Neuronal stem cell (in vitro differentiated cells): ENCODE measurements around the gene SEC61A2.

Experiments used
- DNase-seq: peaks from one replicate; pipeline ENCODE4 v3.0.0-alpha.2; 2013; ENCODE audit warnings: low spot score
- H2AFZ ChIP-seq: one replicate; pipeline ENCODE4 v1.6.1; 2013; ENCODE audit warnings: mild to moderate bottlenecking, low read length, inconsistent platforms
- H2AK5ac ChIP-seq: 2 replicates; pipeline ENCODE4 v1.6.1; 2013; ENCODE audit warnings: low read depth, mild to moderate bottlenecking, inconsistent platforms, low read length, moderate library complexity, mixed read lengths
- H2BK120ac ChIP-seq: 2 replicates; pipeline ENCODE4 v1.6.1; 2013; ENCODE audit warnings: low read depth, mild to moderate bottlenecking, inconsistent platforms, low read length, moderate library complexity, mixed read lengths
- H2BK12ac ChIP-seq: one replicate; pipeline ENCODE4 v1.6.1; 2013; ENCODE audit warnings: low read length, inconsistent platforms
- H2BK15ac ChIP-seq: 2 replicates; pipeline ENCODE4 v1.6.1; 2013; ENCODE audit warnings: mild to moderate bottlenecking, low read length, inconsistent platforms, mixed read lengths
- H2BK5ac ChIP-seq: one replicate; pipeline ENCODE4 v1.6.1; 2013; ENCODE audit warnings: inconsistent platforms, mild to moderate bottlenecking, low read length, moderate library complexity
- H3K14ac ChIP-seq: one replicate; pipeline ENCODE4 v1.6.1; 2013; ENCODE audit warnings: low read length, inconsistent platforms
- H3K18ac ChIP-seq: 2 replicates; pipeline ENCODE4 v1.6.1; 2013; ENCODE audit warnings: low read length, inconsistent platforms
- H3K23ac ChIP-seq: 2 replicates; pipeline ENCODE4 v1.6.1; 2013; ENCODE audit warnings: low read depth, mild to moderate bottlenecking, mixed read lengths, low read length, inconsistent platforms; ENCODE audit not compliant: poor library complexity
- H3K27ac ChIP-seq: replicated peaks from 3 replicates; pipeline ENCODE4 v1.5.1; 2013; ENCODE audit warnings: low read length, inconsistent platforms
- H3K27me3 ChIP-seq, 3 experiments: 2 replicates each; pipeline ENCODE4 v1.6.1; 2013; ENCODE audit warnings: low read length in 3 of 3, mild to moderate bottlenecking in 2 of 3, inconsistent platforms in 1 of 3, low read depth in 1 of 3, mixed read lengths in 1 of 3, moderate library complexity in 1 of 3; ENCODE audit not compliant: control insufficient read depth in 3 of 3, insufficient read depth in 3 of 3
- H3K36me3 ChIP-seq, 2 donors: replicated peaks in 1 of 2; 2 replicates each; pipeline ENCODE4 v1.6.1; 2013; ENCODE audit warnings: low read length in 2 of 2; ENCODE audit not compliant: control insufficient read depth in 2 of 2, insufficient read depth in 2 of 2
- H3K4ac ChIP-seq: 2 replicates; pipeline ENCODE4 v1.6.1; 2013; ENCODE audit warnings: inconsistent platforms, mild to moderate bottlenecking, low read length, moderate library complexity
- H3K4me1 ChIP-seq, 2 donors: 1 replicate in 1 of 2; 2 replicates in 1 of 2; pipeline ENCODE4 v1.6.1; 2013; ENCODE audit warnings: low read length in 2 of 2, low read depth in 1 of 2; ENCODE audit not compliant: control insufficient read depth in 2 of 2, insufficient read depth in 1 of 2
- H3K4me2 ChIP-seq: one replicate; pipeline ENCODE4 v1.6.1; 2013; ENCODE audit warnings: mild to moderate bottlenecking, low read length, inconsistent platforms; ENCODE audit not compliant: insufficient read depth, poor library complexity, severe bottlenecking
- H3K4me3 ChIP-seq, 2 donors: 2 replicates each; pipeline ENCODE4 v1.5.1; 2013; ENCODE audit warnings: low read length in 2 of 2, mild to moderate bottlenecking in 2 of 2, inconsistent platforms in 1 of 2, moderate library complexity in 1 of 2
- H3K79me1 ChIP-seq: one replicate; pipeline ENCODE4 v1.6.1; 2013; ENCODE audit warnings: low read depth, mild to moderate bottlenecking, inconsistent platforms, low read length, moderate library complexity
- H3K9ac ChIP-seq: one replicate; pipeline ENCODE4 v1.6.1; 2013; ENCODE audit warnings: mild to moderate bottlenecking, low read depth, low read length, inconsistent platforms; ENCODE audit not compliant: poor library complexity
- H3K9me3 ChIP-seq, 2 donors: replicated peaks in 1 of 2; 2 replicates each; pipeline versions ENCODE3 to v1.6.1; 2013; ENCODE audit warnings: low read length in 2 of 2, mild to moderate bottlenecking in 2 of 2, inconsistent platforms in 1 of 2, low read depth in 1 of 2, mixed read lengths in 1 of 2, moderate library complexity in 1 of 2; ENCODE audit not compliant: control insufficient read depth in 2 of 2, insufficient read depth in 1 of 2
- H4K8ac ChIP-seq: one replicate; pipeline ENCODE4 v1.6.1; 2013; ENCODE audit warnings: low read depth, mild to moderate bottlenecking, inconsistent platforms, low read length, moderate library complexity
- H4K91ac ChIP-seq: one replicate; pipeline ENCODE4 v1.6.1; 2013; ENCODE audit warnings: low read length, low read depth, mild to moderate bottlenecking, inconsistent platforms; ENCODE audit not compliant: poor library complexity
- WGBS, 2 donors: extraction: QIAGEN DNeasy Blood & Tissue Kit; methylation state at CpG; one replicate each; pipeline ENCODE4 v1.1.7; 2013; ENCODE audit warnings: missing lambda C conversion rate in 2 of 2, mixed read lengths in 1 of 2; ENCODE audit not compliant: insufficient read length in 2 of 2, insufficient replicate concordance in 1 of 2; ENCODE audit errors: extremely low coverage in 2 of 2; 5-methylcytosine and 5-hydroxymethylcytosine counted together

SEC61A2 gene

GRCh38 chr10:12207114-12207513 is 77.6 kb downstream of the SEC61A2 start:
- Histone ChIP-seq H3K18ac (no peak overlapping the region), H3K27ac (no peak overlapping the region), H3K14ac (no peak overlapping the region), H4K8ac (no peak overlapping the region), H2BK15ac (no peak overlapping the region), H3K4me3 (no peak overlapping the region), H3K27me3 (no peaks in the 10 kb centered on the region), H2BK12ac (no peak overlapping the region), H3K36me3 (peaks cover 30 to 96% of the 10 kb centered on the region in 2 donors), H4K91ac (no peak overlapping the region), H3K79me1 (peaks cover 8% of the 10 kb centered on the region), H3K23ac (no peak overlapping the region), H3K9ac (no peak overlapping the region), H2AK5ac (no peak overlapping the region), H3K4me2 (no peak overlapping the region), H3K4me1 (no peaks in the 10 kb centered on the region), H2AFZ (no peak overlapping the region), H2BK5ac (no peak overlapping the region), H3K9me3 (peaks cover 4 to 7% of the 10 kb centered on the region in 2 donors), H2BK120ac (no peak overlapping the region), H3K4ac (no peak overlapping the region)
- WGBS, 2 donors = no CpG with 5 or more reads among the region's 3 CpGs
- DNase-seq = no peak

DNA sequence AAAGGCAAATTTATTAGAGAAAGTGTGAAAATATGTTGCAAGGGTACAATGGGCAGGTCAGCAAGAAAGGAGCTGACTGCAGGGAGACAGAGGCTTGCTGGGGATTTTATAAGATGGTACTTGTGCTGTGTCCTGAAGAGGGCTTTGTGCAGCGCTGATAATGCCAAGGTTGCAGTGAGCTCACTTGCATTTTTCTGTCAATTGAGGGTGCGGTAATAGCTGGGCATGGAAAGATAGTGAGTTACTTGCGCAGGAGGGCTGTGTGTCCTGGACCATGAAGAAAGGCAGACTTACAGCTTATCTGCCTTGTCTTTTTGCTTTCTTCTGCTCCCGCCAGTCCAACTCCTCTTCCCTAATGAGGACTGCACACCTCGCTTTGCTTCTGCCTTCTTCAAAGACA is 79.0 kb downstream of the SEC61A2 start:
- Histone ChIP-seq H2AK5ac (no peak overlapping the region), H2BK5ac (no peak overlapping the region), H3K9ac (no peak overlapping the region), H3K18ac (no peak overlapping the region), H3K79me1 (peaks cover 4% of the 10 kb centered on the region), H3K27ac (no peak overlapping the region), H4K91ac (no peak overlapping the region), H3K4me3 (no peak overlapping the region), H4K8ac (no peak overlapping the region), H3K14ac (no peak overlapping the region), H3K27me3 (no peaks in the 10 kb centered on the region), H3K4me2 (no peak overlapping the region), H2AFZ (no peak overlapping the region), H3K4ac (no peak overlapping the region), H3K23ac (no peak overlapping the region), H2BK12ac (no peak overlapping the region), H2BK15ac (no peak overlapping the region), H2BK120ac (no peak overlapping the region), H3K9me3 (peaks cover 7 to 8% of the 10 kb centered on the region in 2 donors), H3K36me3 (peaks cover 33 to 96% of the 10 kb centered on the region in 2 donors), H3K4me1 (no peaks in the 10 kb centered on the region)
- WGBS, 2 donors = no CpG with 5 or more reads among the region's 5 CpGs
- DNase-seq = no peak

DNA sequence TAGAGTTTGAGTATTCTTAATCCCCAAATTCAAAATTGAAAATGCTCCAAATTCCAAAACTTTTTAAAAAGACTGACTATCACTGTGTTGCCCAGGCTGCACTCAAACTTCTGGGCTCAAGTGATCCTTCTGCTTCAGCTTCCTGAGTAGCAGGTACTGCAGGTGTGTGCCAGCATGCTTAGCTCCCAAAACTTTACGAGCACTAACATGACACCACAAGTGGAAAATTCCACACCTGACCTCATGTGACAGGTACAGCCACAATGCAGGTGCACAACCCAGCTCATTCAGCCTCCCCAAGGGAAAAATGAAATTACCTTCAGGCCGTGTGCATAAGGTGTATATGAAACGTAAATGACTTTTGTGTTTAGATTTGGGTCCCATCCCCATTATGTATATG is 83.0 kb downstream of the SEC61A2 start:
- no peak overlapping the region for H2AFZ ChIP-seq
- no peak overlapping the region for H3K9ac ChIP-seq
- no peak overlapping the region for H2AK5ac ChIP-seq
- no peak overlapping the region for H4K91ac ChIP-seq
- no peak overlapping the region for H3K4ac ChIP-seq
- H2BK5ac ChIP-seq = no peak overlapping the region
- no CpG with 5 or more reads among the region's 3 CpGs for WGBS, 2 donors
- peaks cover 34 to 97% of the 10 kb centered on the region in 2 donors for H3K36me3 ChIP-seq
- H3K27me3 ChIP-seq = no peaks in the 10 kb centered on the region
- no peak overlapping the region for H3K4me2 ChIP-seq
- no peak overlapping the region for H2BK15ac ChIP-seq
- no peaks in the 10 kb centered on the region for H3K4me1 ChIP-seq
- H2BK12ac ChIP-seq = no peak overlapping the region
- H3K23ac ChIP-seq = no peak overlapping the region
- H3K4me3 ChIP-seq = no peak overlapping the region
- no peak overlapping the region for H4K8ac ChIP-seq
- H2BK120ac ChIP-seq = no peak overlapping the region
- H3K18ac ChIP-seq = no peak overlapping the region
- no peak overlapping the region for H3K27ac ChIP-seq
- H3K79me1 ChIP-seq = peaks cover 3% of the 10 kb centered on the region
- peaks cover 7 to 8% of the 10 kb centered on the region in 2 donors for H3K9me3 ChIP-seq
- DNase-seq = no peak
- H3K14ac ChIP-seq = no peak overlapping the region

DNA sequence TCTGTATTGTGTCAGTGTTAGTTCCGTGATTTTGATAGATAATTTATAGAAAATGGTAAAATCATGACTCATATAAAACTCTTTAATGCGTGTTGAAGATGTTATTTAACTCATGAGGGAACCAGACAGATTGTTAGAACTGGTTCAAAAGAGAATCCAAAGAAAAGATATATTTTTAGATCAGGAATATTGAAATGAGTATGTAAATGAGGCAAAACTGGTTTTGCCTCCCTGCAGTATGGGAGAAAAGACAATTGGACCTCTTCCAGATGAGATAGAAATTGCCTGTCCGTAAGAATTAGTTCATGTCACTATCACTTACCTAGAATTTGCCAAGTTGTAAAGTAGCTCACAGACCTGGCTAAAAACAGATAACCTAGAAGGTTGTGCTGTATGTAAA is 84.1 kb downstream of the SEC61A2 start:
- H2BK120ac ChIP-seq = no peak overlapping the region
- H3K36me3 ChIP-seq = peaks cover 30 to 97% of the 10 kb centered on the region in 2 donors
- H3K18ac ChIP-seq = no peak overlapping the region
- H3K27me3 ChIP-seq = no peaks in the 10 kb centered on the region
- H4K91ac ChIP-seq = no peak overlapping the region
- no peak overlapping the region for H3K27ac ChIP-seq
- no peak overlapping the region for H3K4me2 ChIP-seq
- no peak overlapping the region for H2AFZ ChIP-seq
- no peak overlapping the region for H3K9ac ChIP-seq
- no peak overlapping the region for H3K4me3 ChIP-seq
- no peak overlapping the region for H4K8ac ChIP-seq
- no peaks in the 10 kb centered on the region for H3K79me1 ChIP-seq
- H2AK5ac ChIP-seq = no peak overlapping the region
- no CpG with 5 or more reads among the region's 3 CpGs for WGBS, 2 donors
- H3K9me3 ChIP-seq = peaks cover 7 to 8% of the 10 kb centered on the region in 2 donors
- H3K14ac ChIP-seq = no peak overlapping the region
- H2BK5ac ChIP-seq = no peak overlapping the region
- no peak overlapping the region for H3K23ac ChIP-seq
- no peaks in the 10 kb centered on the region for H3K4me1 ChIP-seq
- no peak for DNase-seq
- H3K4ac ChIP-seq = no peak overlapping the region
- H2BK12ac ChIP-seq = no peak overlapping the region
- H2BK15ac ChIP-seq = no peak overlapping the region
